GM10266 (cell line): ENCODE data around the gene SLC50A1.

Experiments used
- DNase-seq: peaks from one replicate; pipeline ENCODE4 v3.0.0; 2012; ENCODE audit errors: extremely low spot score
- CTCF ChIP-seq: IDR thresholded peaks from 2 replicates; pipeline ENCODE4 v1.5.1; 2012; ENCODE audit warnings: mild to moderate bottlenecking, low read depth; ENCODE audit not compliant: control insufficient read depth, insufficient read depth; ENCODE audit errors: missing control alignments

The SLC50A1 gene

GRCh38 chr1:155170806-155171205, 35.2 kb downstream of the SLC50A1 start:
- no peak for DNase-seq
- TF ChIP-seq CTCF: no peak

GRCh38 chr1:155171836-155172731, 36.4 kb downstream of the SLC50A1 start:
- no peak for TF ChIP-seq CTCF
- DNase-seq: no peak

DNA sequence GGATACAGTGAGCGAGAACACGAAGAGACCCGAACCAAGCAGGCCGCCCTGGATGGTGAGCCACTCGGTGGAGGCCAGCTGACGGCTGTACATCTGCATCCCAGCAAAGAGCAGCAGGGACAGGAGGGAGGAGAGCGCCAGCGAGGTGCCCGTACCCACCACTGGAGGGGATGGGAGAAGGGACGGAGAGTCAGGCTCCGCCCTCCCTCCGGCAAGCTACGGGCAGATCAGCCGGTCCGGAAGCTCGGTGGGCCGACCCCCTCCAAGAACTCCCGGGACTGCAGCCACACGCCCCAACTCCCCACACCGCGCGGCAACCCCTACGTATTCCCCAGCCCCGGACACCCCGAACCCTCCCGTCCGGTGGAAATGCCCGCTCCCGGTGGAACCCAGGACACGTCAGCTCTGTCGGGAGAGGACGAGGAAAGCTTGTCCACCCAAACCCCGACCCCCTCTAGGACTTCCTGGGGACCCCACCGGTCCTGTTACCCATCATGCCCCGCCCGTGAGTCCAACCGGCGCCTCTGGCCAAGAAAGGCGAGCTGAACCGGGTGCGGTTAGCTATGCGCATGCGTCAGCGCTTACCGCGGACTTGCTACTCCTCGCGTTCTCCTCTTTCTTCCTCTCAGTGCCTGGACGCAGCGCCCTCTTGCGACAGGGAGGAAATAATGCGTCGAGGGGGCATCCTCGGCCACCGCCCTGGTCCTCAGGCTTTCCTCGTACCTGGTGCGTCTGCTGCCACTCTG, 37.3 kb downstream of the SLC50A1 start, which contains the start of gene KRTCAP2:
Gene KRTCAP2, minus strand, starts transcription at position 573 of the 746 bp plus-strand sequence. Its CDS starts 80 bp downstream, at position 493.
- TF ChIP-seq CTCF: peak; percentile 98

DNA sequence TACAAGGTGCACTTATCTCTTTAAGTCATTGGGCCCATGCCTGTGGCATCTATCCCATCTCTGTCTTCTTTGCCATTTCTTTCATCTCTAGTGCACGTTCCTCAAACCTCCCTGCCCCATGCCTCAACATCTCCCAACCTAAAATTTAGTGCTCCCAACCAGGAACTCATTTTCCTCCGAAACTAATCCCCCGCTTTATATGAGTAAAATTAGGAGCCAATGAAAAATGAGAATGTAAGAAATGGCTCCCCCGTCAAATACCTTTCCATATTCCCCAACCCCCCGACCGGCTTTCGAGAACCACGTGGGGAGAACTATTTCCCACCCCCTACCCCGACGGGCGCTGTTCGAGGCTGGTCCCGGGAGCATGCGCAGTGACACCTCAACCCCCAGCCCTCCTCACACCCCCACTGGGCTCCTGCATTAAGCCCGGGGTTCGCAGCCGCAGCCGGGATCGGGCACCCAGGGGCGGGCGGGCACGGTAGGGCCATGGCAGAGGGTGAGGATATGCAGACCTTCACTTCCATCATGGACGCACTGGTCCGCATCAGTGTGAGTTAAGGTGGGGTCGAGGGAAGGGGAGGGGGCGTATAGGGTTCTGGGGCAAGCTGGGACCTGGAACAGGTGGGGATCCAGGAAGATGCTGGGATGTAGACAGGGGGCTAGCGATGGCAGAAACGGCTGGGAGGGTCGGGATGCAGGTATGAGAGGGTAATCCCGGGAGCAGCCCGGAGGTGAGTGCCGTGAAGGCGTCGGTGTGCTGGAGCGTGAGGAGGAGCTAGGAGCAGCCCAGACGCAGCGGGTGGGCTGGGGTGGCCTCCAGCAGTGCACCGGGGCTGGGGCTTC, 38.0 kb downstream of the SLC50A1 start, which contains the start of gene TRIM46:
Gene TRIM46, plus strand, starts transcription at position 372 of the 846 bp plus-strand sequence. Its CDS starts 118 bp downstream, at position 490.
- DNase-seq: peak; percentile 85
- no peak for TF ChIP-seq CTCF

More for the DNA sequence above, 37.3 kb downstream of the SLC50A1 start, which contains the start of gene KRTCAP2:
- peak; percentile 97 for DNase-seq

DNA sequence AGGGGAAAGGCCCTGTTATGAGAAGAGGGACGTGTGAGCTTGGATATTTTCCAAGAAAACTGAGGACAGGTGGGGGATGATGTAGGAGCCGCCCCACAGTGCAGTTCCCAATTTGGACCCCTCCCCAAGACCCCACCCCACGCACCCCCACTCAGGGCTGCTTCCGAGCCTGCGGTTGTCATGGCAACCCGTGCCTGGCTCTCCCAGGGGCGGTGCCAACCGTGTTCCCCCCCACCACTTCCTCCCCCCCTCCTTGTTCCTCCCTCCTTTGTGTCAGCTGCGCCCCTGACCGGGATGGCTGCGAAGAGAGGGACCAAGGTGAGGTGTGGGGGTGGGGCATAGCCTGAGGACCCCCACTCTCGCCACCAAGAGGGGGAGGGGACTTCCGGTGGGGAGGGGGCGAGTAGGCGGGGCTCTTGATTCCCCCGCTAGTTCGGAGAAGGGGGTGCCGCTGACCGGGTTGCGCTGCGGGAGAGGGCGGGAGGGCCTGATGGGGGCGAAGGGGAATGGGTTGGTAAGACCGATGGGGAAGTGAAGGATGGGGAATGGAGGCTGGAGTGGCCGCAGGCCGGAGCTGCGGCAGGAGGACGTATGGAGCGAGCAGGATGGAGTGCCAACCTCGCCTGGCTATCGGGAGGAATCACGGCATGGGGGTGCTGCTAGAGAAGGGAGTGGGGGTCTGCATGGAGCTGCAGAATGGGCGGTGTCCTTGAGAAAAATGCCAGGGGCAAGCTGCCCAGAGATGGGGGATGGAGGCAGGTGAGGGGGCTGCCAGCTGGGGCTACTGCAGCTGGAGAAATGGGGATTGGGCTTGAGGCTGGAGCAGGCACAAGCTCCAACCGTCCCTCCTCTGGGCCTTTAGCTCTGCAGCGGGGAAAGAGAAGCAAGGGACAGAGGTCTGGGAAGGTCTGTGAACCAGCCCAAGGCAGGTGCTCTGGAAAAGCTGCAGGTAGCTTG, 39.0 kb downstream of the SLC50A1 start:
- peak; percentile 45 for DNase-seq

More for the DNA sequence above, 39.0 kb downstream of the SLC50A1 start:
- no peak for TF ChIP-seq CTCF
